H1 (cell line): ENCODE data around the gene FASTK. TPM values are rescaled to one million over a fixed set of nuclear protein-coding genes. Genes with fewer than 3 reads are reported as not detected.

Experiments
- CTCF ChIA-PET: fragments of 300-600 bp; sonication (Branson Sonifier 250); formaldehyde crosslinking; loops from one replicate; lab custom pipeline; 2021; ENCODE audit not compliant: partially characterized antibody; lab: Charles Lee
- POLR2A ChIA-PET: fragments of 300-600 bp; sonication (Branson Sonifier 250); formaldehyde crosslinking; loops from one replicate; lab custom pipeline; 2021; ENCODE audit warnings: inconsistent platforms; ENCODE audit not compliant: partially characterized antibody; lab: Charles Lee
- DNase-seq, 2 experiments: peaks; one replicate each; pipeline versions ENCODE4 v3.0.0 to v3.0.0-alpha.2; 2010 to 2022; ENCODE audit warnings: low spot score in 2 of 2, low read depth in 1 of 2, mixed read lengths in 1 of 2
- FAIRE-seq: peaks from 2 replicates; lab custom pipeline; 2011; peaks lifted over from hg19 to GRCh38; lab: Jason Lieb, UNC
- H2AFZ ChIP-seq: 2 replicates; pipeline ENCODE4 v1.8.1; 2012; ENCODE audit warnings: low read length, inconsistent platforms
- H2AK5ac ChIP-seq: 2 replicates; pipeline ENCODE4 v1.6.1; 2013; ENCODE audit warnings: low read depth, low read length
- H2BK120ac ChIP-seq: replicated peaks from 2 replicates; pipeline ENCODE3; 2013; ENCODE audit warnings: low read depth, low read length, inconsistent platforms
- H2BK12ac ChIP-seq: 2 replicates; pipeline ENCODE4 v1.6.1; 2013; ENCODE audit warnings: low read depth, low read length
- H2BK15ac ChIP-seq: 2 replicates; pipeline ENCODE4 v1.6.1; 2013; ENCODE audit warnings: low read length
- H2BK20ac ChIP-seq: 2 replicates; pipeline ENCODE4 v1.6.1; 2013; ENCODE audit warnings: low read length
- H2BK5ac ChIP-seq: 2 replicates; pipeline ENCODE4 v1.6.1; 2013; ENCODE audit warnings: low read depth, low read length
- H3K14ac ChIP-seq: 2 replicates; pipeline ENCODE4 v1.6.1; 2013; ENCODE audit warnings: inconsistent platforms; ENCODE audit not compliant: insufficient read length
- H3K18ac ChIP-seq: 2 replicates; pipeline ENCODE4 v1.6.1; 2013; ENCODE audit warnings: low read length; ENCODE audit errors: extremely low read depth
- H3K23ac ChIP-seq: 2 replicates; pipeline ENCODE4 v1.6.1; 2013; ENCODE audit warnings: inconsistent platforms; ENCODE audit not compliant: insufficient read length
- H3K23me2 ChIP-seq: 2 replicates; pipeline ENCODE4 v1.6.1; 2013; ENCODE audit warnings: low read depth, low read length
- H3K27ac ChIP-seq: 2 replicates; pipeline ENCODE4 v1.6.1; 2011; ENCODE audit warnings: low read depth, low read length, inconsistent platforms
- H3K27me3 ChIP-seq, 4 experiments: replicated peaks in 1 of 4; 1 replicate in 1 of 4; 2 replicates in 3 of 4; pipeline versions ENCODE4 v1.6.1 to v1.8.1; 2011 to 2013; ENCODE audit warnings: low read length in 3 of 4, mild to moderate bottlenecking in 3 of 4, inconsistent platforms in 2 of 4, mixed read lengths in 2 of 4, moderate library complexity in 1 of 4; ENCODE audit not compliant: control insufficient read depth in 3 of 4, insufficient read depth in 3 of 4; ENCODE audit errors: extremely low read depth in 1 of 4
- H3K36me3 ChIP-seq, 4 experiments: 2 replicates each; pipeline versions ENCODE4 v1.6.1 to v1.8.1; 2011 to 2013; ENCODE audit warnings: mild to moderate bottlenecking in 4 of 4, low read length in 3 of 4, moderate library complexity in 2 of 4, control low read depth in 1 of 4, inconsistent platforms in 1 of 4; ENCODE audit not compliant: insufficient read depth in 4 of 4, control insufficient read depth in 2 of 4
- H3K4ac ChIP-seq: replicated peaks from 2 replicates; pipeline ENCODE3; 2013; ENCODE audit warnings: low read length, low read depth, mixed read lengths, inconsistent platforms; ENCODE audit not compliant: insufficient read length
- H3K4me1 ChIP-seq, 4 experiments: replicated peaks in 1 of 4; 1 replicate in 1 of 4; 2 replicates in 3 of 4; pipeline versions ENCODE4 v1.6.1 to v1.8.1; 2011 to 2013; ENCODE audit warnings: low read length in 3 of 4, inconsistent platforms in 2 of 4, mixed read lengths in 1 of 4; ENCODE audit not compliant: insufficient read depth in 4 of 4, control insufficient read depth in 3 of 4
- H3K4me2 ChIP-seq, 2 experiments: 2 replicates each; pipeline versions ENCODE4 v1.6.1 to v1.8.1; 2011 to 2013; ENCODE audit warnings: low read depth in 2 of 2, low read length in 2 of 2, control low read depth in 1 of 2, inconsistent platforms in 1 of 2, mild to moderate bottlenecking in 1 of 2; ENCODE audit not compliant: insufficient read depth in 1 of 2
- H3K4me3 ChIP-seq, 4 experiments: fragments of 200-600, 300-600 bp in 1 of 4; sonication (generic), shearing (Covaris generic), sonication (Bioruptor Twin) in 1 of 4; 2 replicates each; pipeline versions ENCODE4 v1.5.1 to v1.8.1; 2011 to 2016; ENCODE audit warnings: low read length in 4 of 4, low read depth in 3 of 4, control low read depth in 2 of 4, inconsistent platforms in 2 of 4, mild to moderate bottlenecking in 2 of 4, mixed read lengths in 1 of 4, moderate library complexity in 1 of 4; ENCODE audit not compliant: insufficient read depth in 2 of 4; ENCODE audit errors: extremely low read depth in 1 of 4
- H3K56ac ChIP-seq: replicated peaks from 2 replicates; pipeline ENCODE3; 2013; ENCODE audit warnings: low read depth, mild to moderate bottlenecking, mixed read lengths, low read length, inconsistent platforms; ENCODE audit not compliant: insufficient read length
- H3K79me1 ChIP-seq: 2 replicates; pipeline ENCODE4 v1.6.1; 2013; ENCODE audit warnings: low read depth, low read length, control low read depth
- H3K79me2 ChIP-seq, 2 experiments: 2 replicates each; pipeline versions ENCODE4 v1.6.1 to v1.8.1; 2012 to 2013; ENCODE audit warnings: low read length in 2 of 2, mild to moderate bottlenecking in 2 of 2, inconsistent platforms in 1 of 2; ENCODE audit not compliant: insufficient read depth in 2 of 2, control insufficient read depth in 1 of 2
- H3K9ac ChIP-seq, 4 experiments: replicated peaks in 1 of 4; 1 replicate in 1 of 4; 2 replicates in 3 of 4; pipeline versions ENCODE4 v1.6.1 to v1.8.1; 2011 to 2013; ENCODE audit warnings: low read depth in 3 of 4, low read length in 3 of 4, control low read depth in 2 of 4, mild to moderate bottlenecking in 2 of 4, moderate library complexity in 2 of 4, inconsistent platforms in 1 of 4; ENCODE audit errors: extremely low read depth in 1 of 4
- H3K9me3 ChIP-seq, 2 experiments: 2 replicates each; pipeline versions ENCODE4 v1.6.1 to v1.8.1; 2012 to 2013; ENCODE audit warnings: mild to moderate bottlenecking in 2 of 2, moderate library complexity in 2 of 2, control low read depth in 1 of 2, inconsistent platforms in 1 of 2, low read depth in 1 of 2, low read length in 1 of 2, mixed read lengths in 1 of 2; ENCODE audit not compliant: insufficient read depth in 2 of 2
- H4K20me1 ChIP-seq, 2 experiments: replicated peaks in 1 of 2; 2 replicates each; pipeline versions ENCODE3 to v1.8.1; 2011 to 2013; ENCODE audit warnings: inconsistent platforms in 2 of 2, low read length in 2 of 2, mild to moderate bottlenecking in 1 of 2; ENCODE audit not compliant: insufficient read depth in 2 of 2, control insufficient read depth in 1 of 2
- H4K5ac ChIP-seq: 2 replicates; pipeline ENCODE4 v1.6.1; 2013; ENCODE audit warnings: low read length, low read depth, mixed read lengths, inconsistent platforms; ENCODE audit not compliant: insufficient read length
- H4K8ac ChIP-seq: 2 replicates; pipeline ENCODE4 v1.8.0; 2013; ENCODE audit warnings: mild to moderate bottlenecking, moderate library complexity, low read length, inconsistent platforms; ENCODE audit not compliant: insufficient read depth; ENCODE audit errors: extremely low read depth
- H4K91ac ChIP-seq: replicated peaks from 2 replicates; pipeline ENCODE3; 2013; ENCODE audit warnings: low read length, mixed read lengths, inconsistent platforms; ENCODE audit not compliant: insufficient read length
- RFX5 ChIP-seq: IDR thresholded peaks from 2 replicates; pipeline ENCODE4 v1.6.1; 2011; ENCODE audit warnings: low read depth, low read length, improper control_type of control experiment, borderline replicate concordance
- WGBS, 2 experiments: shearing (Covaris generic) in 1 of 2; methylation state at CpG; one replicate each; pipeline versions ENCODE4 v1.1.6 to v1.1.7; 2013 to 2015; ENCODE audit warnings: low lambda C conversion rate in 2 of 2, mixed read lengths in 2 of 2, inconsistent platforms in 1 of 2, low coverage in 1 of 2, missing lambda C conversion rate in 1 of 2; ENCODE audit not compliant: insufficient replicate concordance in 2 of 2, insufficient coverage in 1 of 2, insufficient read length in 1 of 2; ENCODE audit errors: extremely low coverage in 1 of 2, missing lambda C conversion rate in 1 of 2; 5-methylcytosine and 5-hydroxymethylcytosine counted together
- polyA plus RNA-seq, 7 experiments: library from polyadenylated mRNA; depleted of rRNA in 3 of 7; stranded (reverse) in 5 of 7; unstranded in 2 of 7; fragments of >200 nt in 5 of 7; fragments of 200-250 nt in 2 of 7; gene quantifications; 1 replicate in 5 of 7; 2 replicates in 1 of 7; 4 replicates in 1 of 7; pipeline versions ENCODE4 v1.2.1 to v1.2.3, GENCODE V29; 2011 to 2013; ENCODE audit warnings: missing spikeins in 2 of 7, mixed read lengths in 2 of 7
- total RNA-seq: library from RNA; stranded (reverse); fragmentation: NEBNext Ultra II Directional; extraction: Animal tissue kit (Norgen Biotek cat#: 25700); gene quantifications from 2 replicates; pipeline ENCODE4 v1.2.1, GENCODE V29; 2021

Gene FASTK
- total and polyA plus RNA-seq, 2 of the 8 experiments (the other 6 are each of a cell fraction or from before 2014, with no cell fraction given) = 39.4 to 84.0 TPM

DNA sequence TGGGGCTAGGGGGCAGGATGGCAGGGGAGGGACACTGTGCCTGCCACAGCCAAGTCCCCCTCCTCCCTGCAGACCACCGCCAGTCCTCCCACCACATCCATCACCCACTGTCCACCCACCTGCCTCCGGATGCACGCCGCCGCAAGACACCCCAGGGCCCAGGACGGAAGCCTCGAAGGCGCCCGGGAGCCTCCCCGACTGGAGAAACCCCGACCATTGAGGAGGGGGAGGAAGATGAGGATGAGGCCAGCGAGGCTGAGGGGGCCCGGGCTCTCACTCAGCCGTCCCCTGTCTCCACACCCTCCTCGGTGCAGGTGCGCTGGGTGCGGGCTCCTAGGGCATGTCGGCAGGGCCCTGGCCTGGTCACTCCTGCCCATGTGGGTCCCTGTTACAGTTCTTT is 16.2 kb downstream of the FASTK start:
- Histone ChIP-seq H3K4me2 (no peak overlapping the region), H4K8ac (0 out of 2 replicates have a peak overlapping the region, but pooled peaks have one; percentile 32), H2AFZ (no peak overlapping the region), H3K4me3 (no peak overlapping the region), H3K27me3 (no peaks in the 10 kb centered on the region), H3K27ac (no peak overlapping the region), H2BK12ac (no peak overlapping the region), H3K9ac (no peak overlapping the region), H3K9me3 (no peaks in the 10 kb centered on the region), H3K18ac (no peak overlapping the region), H4K20me1 (peaks cover 5 to 9% of the 10 kb centered on the region in 2 experiments), H2AK5ac (no peak overlapping the region), H3K79me1 (peaks cover 6% of the 10 kb centered on the region; the same call in 1 of the 2 replicates), H3K56ac (no peak overlapping the region), H2BK120ac (no peak overlapping the region), H2BK5ac (no peak overlapping the region), H3K4me1 (peaks cover 6 to 29% (median 24%) of the 10 kb centered on the region in 4 experiments), H3K79me2 (peaks cover 0 to 8% of the 10 kb centered on the region in 2 experiments; a peak in 1 of 4 replicates), H4K91ac (no peak overlapping the region), H4K5ac (no peak overlapping the region), H3K4ac (no peak overlapping the region), H2BK15ac (no peak overlapping the region), H3K36me3 (peaks cover 5 to 38% (median 21%) of the 10 kb centered on the region in 4 experiments; a peak in 7 of 8 replicates), H3K14ac (no peak overlapping the region), H3K23me2 (peaks cover 20% of the 10 kb centered on the region; the same call in 1 of the 2 replicates), H2BK20ac (no peak overlapping the region), H3K23ac (no peak overlapping the region)
- DNase-seq (no peak), FAIRE-seq (no peak)
- 91% methylated on average over 16 of the region's 18 CpGs; no CpG with 5 or more reads in 1 of the 2 experiments for WGBS, 2 experiments
- ChIA-PET CTCF (interaction anchor here (0.6 to 9.0 kb wide), 4 partner anchors 13 to 251 kb away, joined by 5 to 81 read pairs (median 22); no protein-coding TSS in a partner anchor), POLR2A (interaction anchor here (2.1 to 7.9 kb wide), 2 partner anchors 13 to 50 kb away, joined by 9 to 77 read pairs; no protein-coding TSS in a partner anchor)
- no peak for TF ChIP-seq RFX5
